Stimulated activated CD4-positive, alpha-beta T cell treated with anti-CD3 and anti-CD28 coated beads, Interleukin-12 subunit alpha, Interleukin-12 subunit beta, amount 100 ng/mL, for 4 hours (primary cell): Measurements from ENCODE around the gene SORL1.
"Not testable (repeated sequence)": the region's sequence is repeated elsewhere in the genome, so short reads cannot be mapped to it uniquely, and the experiment has no call there.

Experiments
- DNase-seq: peaks from one replicate; pipeline ENCODE4 v3.0.0-alpha.2; 2020

The SORL1 gene

GRCh38 chr11:121564948-121565684, 113.0 kb downstream of the SORL1 start:
- DNase-seq = no peak

DNA sequence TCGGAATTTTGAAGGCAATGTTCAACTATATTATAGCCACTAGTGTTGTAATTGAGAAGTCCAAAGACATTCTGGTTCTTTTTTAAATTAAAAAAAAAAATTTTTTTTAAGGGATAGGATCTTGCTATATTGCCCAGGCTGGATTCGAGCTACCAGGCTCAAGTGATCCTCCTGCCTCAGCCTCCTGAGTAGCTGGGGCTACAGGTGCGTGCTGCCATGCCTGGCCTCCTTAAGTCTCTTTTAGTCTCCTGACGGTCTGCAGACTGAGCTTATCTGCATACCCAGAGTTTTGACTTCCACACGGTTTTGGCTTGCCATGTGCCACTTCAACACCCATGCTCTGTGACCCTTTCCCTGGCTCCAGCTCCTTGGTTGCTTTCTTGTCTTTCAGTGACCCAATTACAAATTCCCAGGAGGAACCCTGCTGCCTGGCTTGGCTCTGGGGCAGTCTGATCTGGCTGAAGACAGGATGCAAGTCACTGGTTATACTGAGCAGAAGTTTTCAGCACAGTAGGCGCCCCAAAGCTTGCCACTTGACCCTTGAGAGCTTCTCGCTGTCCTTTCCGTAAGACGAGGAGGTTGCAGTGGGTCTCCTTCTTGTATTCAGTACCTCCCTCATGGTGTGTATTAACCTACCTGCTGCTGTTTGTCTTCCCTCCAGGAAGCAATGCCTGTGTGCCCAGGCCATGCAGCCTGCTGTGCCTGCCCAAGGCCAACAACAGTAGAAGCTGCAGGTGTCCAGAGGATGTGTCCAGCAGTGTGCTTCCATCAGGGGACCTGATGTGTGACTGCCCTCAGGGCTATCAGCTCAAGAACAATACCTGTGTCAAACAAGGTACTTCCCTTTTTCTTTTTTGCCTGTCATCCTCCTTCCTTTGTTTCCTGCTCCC, 114.4 kb downstream of the SORL1 start:
- no peak for DNase-seq

GRCh38 chr11:121567995-121568394, 115.9 kb downstream of the SORL1 start:
- DNase-seq = no peak

GRCh38 chr11:121569332-121570299, 117.5 kb downstream of the SORL1 start:
- DNase-seq = not testable (repeated sequence)

DNA sequence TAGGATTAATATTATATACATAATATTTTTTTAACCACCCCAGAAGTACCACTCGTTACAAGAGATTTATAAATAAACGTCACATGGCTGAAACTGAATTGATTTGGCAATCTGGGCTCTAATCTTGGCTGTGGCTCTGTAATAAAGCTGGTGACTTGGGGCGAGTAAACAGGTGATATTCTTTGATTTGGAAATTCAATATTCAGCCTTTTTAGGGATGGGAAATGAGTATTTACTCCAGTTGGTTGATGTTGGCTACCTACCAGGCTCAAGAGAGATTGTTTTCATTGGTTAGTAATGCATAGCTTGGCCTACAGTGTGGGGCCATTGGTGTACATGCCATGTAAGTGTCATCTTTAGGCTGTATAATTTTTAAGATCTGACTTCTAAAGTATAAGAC, 118.3 kb downstream of the SORL1 start:
- no peak for DNase-seq

- no peak for DNase-seq
These were observed 119.4 kb downstream of the SORL1 start for GRCh38 chr11:121571506-121571905.

- DNase-seq = no peak
These were observed 120.5 kb downstream of the SORL1 start for GRCh38 chr11:121572571-121573059.

DNA sequence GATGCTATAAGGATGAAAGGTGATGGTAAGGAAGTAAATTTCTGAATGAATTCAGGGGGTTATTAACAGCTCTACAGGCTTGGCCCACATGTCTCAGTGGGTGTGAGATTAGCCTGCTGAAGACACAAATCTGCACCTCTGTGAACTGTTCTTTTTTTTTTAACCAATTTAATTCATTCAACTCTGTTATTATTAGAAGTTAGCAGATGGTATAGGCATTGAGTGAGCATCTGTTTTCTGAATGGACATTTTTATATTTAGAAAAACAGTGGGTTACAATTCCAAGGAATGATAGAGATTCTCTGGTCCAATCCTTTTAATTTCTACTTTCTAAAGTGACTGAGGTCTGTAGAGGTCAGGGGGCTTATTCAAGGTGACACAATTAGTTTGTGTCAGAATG, 122.7 kb downstream of the SORL1 start:
- DNase-seq = no peak

DNA sequence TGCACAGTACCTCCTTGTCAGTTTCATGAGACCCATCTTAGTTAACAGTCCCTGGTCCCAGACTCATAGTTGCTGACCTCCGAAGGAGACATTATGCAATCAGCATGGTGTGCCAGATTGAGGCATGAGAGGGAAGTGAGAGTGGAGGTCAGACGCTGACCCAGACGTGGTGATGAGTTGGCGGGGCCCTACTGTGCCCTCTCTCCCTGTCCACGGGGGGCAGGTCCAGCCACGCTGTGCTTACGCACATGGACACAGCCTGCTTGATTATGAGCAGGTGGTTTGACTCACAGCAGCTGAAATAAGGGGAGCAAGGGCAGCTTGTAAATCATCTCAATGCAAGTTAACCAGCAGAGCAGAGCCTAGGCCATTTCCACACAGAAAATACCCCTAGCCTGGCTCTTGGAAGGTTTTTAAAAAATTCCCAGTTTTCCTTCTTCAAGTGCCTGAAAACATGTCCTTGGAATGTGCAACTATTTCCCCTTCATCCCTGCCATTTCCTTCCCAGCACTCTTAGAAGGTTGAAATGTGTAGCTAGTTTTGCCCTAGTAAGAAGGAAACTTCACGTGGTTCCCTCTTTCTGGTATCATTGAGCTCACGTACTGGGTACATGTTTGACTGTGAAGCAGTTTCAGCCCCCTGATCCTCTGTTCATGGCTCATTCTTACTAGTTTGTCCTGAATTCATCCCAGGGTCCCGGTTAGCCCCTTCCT, 123.3 kb downstream of the SORL1 start:
- DNase-seq = no peak

DNA sequence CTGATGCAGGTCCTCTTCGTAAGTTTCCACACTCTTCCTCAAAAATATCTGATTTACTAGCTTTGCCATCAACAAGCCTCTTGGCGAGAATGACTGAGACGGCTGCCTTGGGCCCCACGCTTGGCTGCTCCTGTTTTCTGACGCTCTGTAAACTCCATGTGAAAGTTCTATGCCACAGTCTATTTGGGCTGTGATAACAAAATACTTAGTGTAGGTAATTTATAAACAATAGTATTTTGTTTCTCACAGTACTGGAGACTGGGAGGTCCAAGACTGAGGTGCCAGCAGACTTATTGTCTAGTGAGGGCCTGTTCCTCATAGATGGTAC, 123.8 kb downstream of the SORL1 start:
- no peak for DNase-seq

DNA sequence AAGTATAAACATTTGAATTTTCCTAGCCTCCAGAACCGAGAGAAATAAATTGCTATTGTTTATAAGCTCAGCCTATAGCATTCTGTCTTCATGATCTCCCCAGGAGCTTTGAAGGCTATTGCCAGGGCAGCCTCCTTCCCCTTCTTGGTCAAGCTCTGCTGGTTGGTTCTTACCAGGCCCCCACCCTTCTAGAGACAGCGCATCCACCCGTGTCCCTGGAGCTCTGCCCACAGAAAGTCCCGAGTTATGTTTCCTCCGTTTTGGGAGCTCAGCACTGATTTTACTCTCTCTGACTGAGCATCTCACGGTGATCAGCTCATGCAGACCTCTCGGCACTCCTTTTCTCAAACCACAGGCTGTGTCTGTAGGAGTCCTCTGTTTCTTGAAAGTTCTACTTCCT, 124.4 kb downstream of the SORL1 start:
- DNase-seq = no peak

DNA sequence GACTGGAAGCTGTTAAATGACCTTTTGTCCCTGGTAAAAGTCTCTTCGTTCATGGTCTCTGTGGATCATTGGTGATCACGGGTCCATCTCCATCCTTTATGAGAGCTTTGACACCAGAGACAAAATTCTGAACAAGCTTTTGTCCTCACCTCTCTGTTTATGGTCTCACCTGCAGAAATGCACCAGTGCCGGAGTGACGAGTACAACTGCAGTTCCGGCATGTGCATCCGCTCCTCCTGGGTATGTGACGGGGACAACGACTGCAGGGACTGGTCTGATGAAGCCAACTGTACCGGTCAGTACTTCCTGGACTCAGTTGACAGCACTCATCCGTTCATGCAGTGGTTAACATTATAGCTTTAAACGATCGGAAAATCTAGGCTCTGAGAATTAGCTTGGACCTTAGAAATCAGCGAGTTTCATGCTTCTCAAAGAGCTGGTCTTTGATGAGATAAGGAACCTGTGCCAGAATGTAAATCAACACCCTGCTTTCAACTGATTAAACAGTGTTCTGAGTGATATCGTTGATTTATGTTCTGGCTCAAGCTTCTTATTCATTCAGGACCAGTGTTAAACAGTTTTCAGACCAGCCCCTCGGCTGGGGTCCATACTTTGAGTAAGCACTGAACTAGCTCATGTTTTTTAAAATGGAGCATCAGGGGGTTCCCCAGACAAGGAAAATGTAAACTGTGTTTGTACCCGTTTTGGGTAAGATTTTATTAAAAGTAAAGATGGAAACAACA, 125.2 kb downstream of the SORL1 start:
- no peak for DNase-seq

DNA sequence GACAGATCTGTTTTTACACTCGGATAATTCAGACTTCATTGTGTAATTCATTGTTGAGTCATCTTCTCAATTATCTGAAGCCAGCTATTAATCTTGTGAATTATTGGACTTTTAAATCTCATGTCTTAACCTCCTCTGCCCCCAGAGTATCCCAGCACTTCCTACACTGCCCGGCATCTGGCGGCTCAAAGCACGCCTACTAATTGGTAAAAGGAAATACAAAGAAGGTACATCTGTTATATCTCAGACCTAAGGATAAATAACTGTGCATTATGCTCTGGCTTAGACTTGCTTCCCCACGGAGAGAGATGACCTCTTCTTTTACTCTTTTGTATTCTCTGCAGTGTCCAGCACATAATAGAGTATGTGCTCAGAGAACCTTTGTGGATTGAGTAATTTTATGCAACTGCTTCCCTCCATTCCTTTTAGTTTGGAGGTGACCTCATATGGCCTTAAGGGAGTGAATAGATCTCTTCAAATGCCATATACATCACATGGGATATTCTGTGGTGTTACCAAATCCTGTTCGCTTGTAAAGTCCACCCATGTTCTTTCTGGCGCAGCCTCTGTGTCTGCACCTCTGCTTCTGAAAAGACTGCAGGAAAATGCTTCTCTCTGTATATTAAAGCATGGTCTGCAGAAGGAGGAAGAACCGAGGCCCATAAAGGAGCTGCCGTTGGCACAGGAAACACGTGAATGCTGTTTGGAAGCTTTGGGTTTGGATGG, 126.3 kb downstream of the SORL1 start:
- no peak for DNase-seq

DNA sequence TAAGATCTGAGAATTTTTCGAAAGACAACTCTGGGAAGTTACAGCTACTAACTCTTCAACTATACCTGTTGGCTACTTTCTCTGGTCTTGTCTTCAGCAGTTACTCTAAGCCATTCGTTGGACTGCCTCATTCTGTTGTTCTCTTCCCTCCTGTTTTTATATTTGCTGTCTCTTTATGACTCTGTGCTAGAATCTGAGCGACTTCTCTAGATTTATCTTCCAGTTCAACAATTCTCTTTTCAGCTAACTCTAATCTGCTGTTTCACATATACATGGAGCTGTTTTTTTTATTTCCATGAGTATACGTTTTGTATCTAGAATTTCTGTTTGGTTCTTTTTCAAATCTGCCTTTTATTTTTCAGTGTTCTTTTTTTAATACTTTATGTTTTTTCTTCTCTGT, 128.0 kb downstream of the SORL1 start:
- DNase-seq = no peak

DNA sequence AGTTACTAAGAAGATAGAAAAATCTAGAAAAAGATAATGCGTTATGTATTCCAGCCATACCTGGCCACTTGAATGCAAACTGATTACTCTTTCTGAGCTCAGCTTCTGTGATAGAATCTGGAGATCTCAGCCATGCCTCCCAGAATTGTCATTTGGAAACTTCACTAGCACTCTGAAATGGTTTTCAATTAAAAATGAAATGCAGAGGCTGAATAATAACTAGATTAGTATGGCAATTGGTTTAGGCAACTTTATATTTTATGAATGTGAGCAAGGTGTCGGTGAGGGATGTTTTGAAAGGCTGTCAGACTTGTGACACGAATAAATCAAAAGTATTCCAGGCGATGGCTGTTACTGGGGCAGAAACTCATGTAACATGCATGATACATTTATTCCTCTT, 129.5 kb downstream of the SORL1 start:
- DNase-seq = no peak

GRCh38 chr11:121582296-121582695, 130.2 kb downstream of the SORL1 start:
- no peak for DNase-seq

DNA sequence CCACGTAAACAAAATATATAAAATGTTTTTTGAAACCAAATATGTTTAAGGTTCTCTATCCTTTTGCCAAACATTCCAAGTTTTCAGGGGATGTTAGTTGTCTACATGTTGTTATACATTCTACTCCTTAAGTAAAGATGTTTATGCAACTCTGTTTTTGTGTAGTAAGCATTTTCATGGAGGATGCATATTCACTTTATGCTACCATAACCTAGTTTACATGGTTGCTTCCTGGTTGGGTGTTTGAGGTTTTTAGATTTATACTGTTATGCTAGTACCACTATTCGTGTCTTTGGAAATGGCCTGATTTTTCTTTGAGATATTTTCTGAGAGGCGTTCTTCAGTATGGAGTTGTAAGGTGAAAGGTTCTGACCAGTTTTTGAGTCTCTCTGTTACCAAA, 131.7 kb downstream of the SORL1 start:
- no peak for DNase-seq

GRCh38 chr11:121586750-121587149, 134.6 kb downstream of the SORL1 start:
- no peak for DNase-seq

DNA sequence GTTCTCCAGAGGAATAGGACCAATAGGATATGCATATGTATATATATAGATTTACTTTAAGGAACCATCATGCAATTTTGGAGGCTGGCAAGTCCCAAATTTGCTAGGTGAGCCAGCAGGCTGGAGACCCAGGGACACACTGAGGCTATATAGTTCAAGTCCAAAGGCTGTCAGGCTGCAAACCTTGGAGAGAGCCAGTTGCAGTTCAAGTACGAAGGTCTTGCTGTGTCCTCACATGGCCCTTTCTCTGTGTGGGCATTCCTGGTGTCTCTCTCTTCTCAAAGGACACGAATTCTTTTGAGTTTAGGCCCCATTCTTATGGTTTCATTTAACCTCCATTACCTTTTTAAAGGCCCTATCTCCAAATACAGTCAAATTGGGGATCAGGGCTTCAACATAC, 135.1 kb downstream of the SORL1 start:
- no peak for DNase-seq

DNA sequence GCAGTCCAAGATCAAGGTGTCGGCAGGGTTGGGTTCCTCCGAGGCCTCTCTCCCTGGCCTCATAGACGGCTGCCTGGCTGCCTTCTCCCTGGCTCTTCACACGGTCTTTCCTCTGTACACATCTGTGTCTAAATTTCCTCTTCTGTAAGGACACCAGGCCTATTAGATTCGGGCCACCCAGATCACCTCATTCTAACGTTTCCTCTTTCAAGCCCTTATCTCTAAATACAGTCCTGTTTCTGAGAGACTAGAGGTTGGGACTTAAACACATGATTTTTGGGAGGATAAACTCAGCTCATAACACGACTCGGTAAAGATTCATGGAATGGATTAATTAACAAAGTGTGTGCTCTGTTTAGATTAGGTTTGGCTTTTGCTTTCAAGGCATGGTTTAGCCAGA, 136.6 kb downstream of the SORL1 start:
- no peak for DNase-seq

DNA sequence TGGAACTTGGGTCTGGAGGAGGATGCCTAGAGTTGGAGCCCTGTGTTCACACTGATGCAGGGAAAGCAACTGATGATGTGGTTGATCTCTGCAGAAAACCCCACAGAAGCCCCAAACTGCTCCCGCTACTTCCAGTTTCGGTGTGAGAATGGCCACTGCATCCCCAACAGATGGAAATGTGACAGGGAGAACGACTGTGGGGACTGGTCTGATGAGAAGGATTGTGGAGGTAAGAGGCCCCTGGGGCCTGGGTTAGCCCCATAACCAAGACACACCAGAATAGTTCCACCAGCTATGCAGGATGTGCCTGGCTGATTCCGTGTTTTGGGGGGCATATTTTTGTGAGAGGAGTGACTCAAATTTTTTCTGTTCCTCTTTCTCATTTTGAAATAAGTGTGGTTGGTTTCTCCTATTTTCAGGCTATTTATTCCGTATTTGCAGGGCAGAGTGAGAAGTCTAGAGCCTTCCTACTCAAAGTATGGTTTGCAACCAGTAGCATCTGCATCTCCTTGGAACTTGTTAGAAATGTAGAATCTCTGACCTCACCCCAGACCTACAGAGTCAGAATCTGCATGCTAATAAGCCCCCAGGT, 137.9 kb downstream of the SORL1 start:
- DNase-seq = no peak
